HS-27A (cell line): ENCODE results near the gene DOCK2.

ENCODE experiments used
- DNase-seq: peaks from one replicate; pipeline ENCODE4 v3.0.0-alpha.2; 2012; ENCODE audit warnings: low read depth, missing footprints

Gene DOCK2

DNA sequence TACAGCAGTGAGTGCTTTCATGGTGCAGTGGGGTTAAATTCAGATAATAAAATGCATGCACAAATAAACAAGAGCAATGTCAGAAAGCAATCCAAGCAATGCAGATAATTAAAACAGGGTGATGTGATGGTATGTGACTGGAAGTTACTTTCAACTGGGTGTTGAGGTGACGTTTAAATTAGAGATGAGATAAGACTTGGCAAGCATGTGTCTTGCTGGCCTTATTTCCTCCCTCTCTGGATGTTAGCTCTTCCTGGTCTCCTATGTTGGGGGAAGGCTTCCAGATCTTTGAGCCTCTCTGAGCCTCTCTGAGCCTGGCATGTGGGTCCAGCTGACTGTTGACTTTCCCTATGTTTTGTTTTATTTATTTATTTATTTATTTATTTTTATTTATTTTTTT lies 54.4 kb downstream of the DOCK2 start:
- no peak for DNase-seq

DNA sequence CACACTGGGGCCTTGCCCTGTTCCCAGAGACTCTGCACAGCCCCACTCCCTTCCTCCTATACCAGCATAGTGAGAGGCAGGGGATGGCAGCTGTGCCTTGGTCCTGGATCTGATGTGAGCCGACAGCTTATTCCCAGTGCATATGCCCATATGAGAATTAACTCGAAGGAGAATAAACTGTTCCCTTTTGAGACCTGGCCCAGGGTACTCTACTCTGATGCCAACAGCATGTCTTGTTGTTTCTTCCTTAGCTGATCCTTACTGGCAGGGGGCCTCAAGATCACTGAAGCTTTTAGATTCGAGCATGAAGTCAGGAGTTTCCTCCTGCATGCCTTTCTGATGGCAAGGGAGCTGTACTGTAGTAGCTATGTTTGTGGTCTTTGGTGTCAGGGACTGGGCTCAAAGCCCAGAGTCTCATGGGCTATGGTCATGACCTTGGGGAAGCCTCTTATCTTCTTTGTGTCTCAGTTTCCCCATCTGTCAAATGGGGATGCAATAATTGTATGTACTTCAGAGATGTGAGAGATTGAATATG lies 57.1 kb downstream of the DOCK2 start:
- no peak for DNase-seq

DNA sequence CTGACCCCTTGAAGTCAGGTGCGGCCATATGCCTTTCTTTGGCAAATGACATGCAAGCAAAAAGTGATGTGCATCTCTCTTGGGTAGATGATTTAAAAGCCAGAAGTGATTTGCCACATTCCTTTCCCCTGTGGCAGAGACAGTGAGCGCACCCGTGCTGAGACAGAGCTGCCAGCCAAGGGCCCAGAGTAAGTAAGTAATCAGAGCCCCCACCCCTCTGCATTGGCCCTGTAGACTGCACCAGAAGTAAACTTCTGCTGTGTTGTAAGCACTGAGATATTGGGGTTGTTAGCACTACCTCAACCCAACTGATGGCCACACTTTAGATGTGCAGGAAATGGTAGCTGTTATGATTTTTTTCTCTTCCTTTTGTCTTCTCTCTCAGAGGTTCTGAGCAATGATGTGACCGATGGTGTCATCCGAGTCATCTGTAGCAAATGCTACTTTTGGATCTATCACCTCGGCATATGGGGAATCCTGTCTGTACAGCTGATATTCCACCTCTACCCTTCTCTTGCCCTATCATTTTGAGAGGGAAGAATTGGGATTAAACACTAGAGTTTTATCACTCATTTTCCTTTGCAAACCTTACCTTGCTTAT lies 58.0 kb downstream of the DOCK2 start:
- no peak for DNase-seq

DNA sequence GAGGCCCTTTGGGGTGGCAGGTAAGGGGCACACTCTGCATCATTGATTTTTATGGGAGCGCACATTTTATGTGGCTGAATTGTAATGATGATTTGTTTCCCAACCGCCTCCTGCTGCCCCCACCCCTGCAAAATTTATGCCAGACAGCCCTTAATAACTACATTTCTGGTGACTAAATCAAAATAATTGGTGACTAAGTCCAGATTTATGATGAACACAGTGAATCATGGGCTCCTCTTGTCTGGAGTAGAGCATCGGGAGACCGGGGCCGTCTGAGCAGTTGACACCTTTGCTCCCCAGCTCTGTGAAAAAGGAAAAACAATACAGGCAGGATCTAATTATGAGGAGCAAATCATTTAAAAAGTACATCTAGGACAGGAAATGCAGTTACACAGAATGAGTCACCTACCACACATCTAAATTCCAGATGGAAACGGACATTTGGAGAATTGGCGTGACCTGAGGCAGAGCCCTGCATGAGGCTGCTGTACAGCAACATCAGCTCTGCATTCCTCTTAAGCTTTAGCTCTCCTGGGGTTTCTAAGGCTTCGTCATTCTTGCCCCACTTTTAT lies 58.9 kb downstream of the DOCK2 start:
- DNase-seq: peak; percentile 85

DNA sequence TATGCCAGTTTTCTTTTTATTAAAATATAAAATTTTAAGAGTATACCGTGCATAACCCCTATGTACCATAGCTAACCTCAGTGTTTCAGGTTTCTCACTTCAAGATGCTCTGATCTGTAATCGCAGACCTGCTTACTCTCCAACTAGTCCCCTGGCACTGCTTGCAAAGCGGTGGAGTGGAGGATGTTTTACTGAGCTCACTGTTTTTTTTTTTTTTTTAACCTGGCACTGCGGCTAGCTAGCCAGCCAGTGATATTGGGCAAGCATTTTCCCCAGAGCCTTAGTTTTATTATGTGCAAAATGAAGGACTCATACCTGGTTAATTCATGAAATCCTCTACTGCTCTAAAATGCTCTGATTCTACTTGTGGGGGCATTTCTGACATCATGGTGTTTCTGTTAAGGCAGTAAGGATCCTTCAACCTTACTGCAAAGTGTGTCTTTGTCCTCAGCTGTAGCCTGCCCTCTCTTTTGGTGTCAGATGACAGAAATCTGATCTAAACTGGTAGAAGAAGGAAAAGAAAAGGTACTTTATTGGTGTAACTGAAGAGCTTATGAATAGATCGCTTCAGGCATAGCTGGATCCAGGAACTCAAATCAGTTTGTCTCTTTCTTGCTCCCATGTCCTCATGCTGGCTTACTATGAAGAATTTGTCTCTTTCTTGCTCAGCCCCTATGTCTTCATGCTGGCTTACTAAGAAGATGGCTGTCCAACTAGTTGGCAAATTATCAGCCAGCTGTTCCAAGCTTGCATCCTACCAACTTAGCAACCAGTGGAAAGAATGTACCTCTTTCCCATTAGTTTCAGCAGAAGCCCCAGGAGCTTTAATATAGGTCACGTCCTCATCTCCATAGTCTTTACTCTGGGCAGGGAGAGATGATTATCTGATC lies 59.8 kb downstream of the DOCK2 start:
- no peak for DNase-seq

DNA sequence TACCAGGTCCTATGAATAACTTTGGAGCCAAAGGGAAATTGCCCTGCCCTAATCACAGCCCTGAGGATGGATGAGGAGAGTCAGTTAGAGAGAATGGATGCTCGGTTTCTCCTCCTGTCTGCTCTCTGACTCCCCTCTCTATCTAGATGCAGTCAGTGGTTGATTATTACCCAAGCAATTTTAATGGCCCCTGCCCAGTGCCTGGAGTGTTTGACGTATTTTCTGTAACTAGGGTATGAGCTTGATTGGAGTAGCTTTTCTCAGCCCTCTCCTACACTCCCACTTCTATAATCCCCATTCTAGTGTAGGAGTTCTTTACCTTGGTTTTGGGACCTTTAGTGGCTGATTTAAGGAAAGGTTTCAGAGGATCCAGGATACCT lies 60.4 kb downstream of the DOCK2 start:
- DNase-seq: no peak

DNA sequence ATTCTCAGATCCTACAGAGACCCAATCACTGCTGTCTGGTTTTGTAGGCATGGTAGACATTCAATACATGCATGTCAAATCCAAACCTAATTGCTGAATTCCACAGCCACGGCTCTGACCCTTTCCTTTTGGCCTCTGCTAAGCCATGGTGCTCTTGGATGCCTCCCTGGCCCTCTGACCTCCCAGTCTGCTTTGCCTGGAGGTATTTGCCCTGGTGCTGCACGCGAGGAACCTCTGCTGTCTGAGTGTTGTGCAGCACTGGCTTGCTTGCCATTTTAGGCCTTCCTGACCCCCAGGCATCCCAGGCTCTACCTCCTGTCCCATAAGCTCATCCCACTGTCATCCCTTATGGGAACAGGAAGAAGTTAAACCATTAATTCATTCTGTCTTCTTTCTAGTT lies 60.9 kb downstream of the DOCK2 start:
- no peak for DNase-seq

DNA sequence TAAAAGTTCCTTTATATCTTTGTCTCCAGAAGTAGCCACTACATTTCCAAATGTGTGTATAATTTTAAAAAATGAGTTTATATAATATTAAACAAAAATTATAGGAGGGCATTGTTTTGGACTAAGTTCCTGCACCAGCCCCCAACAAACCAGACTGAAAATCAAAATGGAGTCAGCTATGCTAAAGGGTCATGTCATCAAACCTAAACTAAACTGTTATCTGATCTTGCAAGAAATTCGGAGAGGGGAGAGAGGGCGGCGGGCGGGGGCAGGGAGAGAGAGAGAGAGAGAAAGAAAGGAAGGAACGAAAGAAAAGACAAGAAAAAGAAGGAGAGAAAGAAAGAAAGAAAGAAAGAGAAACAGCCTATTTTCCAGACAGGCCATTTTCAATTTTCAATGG lies 63.5 kb downstream of the DOCK2 start:
- no peak for DNase-seq

DNA sequence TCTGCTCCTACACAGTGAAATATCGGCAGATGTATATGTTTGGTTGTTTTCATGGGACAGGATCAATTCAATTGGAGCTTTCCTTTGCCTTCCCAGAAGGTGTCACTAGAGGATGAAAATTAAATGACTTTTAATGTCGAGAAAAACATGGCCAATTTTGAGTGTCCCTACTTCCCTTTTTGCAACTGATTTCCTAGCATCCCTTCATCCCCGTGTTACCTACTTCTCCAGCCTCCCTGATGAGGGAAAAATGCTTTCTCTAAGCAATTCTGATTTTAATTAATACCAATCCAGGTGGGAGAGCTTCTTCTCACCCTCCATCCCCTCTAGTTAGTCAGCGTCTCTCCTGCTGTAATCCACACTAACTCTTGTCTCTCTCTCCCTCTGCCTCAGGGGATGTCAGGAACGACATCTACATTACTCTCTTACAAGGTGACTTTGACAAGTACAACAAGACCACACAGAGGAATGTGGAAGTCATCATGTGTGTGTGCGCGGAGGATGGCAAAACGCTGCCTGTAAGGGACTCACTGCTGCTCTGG lies 64.9 kb downstream of the DOCK2 start:
- no peak for DNase-seq

DNA sequence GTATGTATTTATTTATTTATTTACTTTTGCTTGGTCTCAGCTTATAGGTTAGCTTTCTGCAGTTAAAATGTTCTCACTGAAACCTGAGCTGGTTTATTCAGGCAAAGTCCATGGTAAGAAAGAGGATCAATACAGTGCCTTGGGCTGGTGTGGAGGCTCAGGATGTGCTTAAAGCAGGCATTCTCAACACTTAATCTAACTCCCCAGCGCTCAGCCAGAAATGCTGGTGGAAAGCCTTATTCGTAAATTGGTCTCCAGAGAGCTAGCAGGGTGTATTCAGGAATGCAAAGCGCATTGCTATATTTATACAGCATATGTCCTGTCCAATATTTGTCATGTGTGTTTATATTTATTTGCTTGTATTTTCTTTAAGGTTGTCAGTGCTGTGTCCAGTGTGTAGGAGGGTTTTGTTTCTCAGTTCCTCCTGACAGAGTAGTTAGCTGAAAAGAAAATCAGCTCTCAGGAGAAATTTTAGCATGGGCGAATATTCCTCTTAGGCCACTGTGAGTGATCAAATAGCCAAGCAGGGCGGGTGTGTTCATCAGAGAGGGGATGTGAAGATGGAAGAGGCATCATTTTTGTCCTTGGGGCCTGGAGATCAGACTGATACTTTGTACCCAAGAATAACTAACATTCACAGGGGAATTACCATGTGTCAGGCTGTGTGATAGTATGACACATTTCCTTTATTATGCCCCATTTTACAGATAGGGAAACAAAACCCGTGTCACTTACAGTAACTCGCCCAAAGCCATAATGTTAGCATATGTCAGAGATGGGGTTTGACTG lies 65.8 kb downstream of the DOCK2 start:
- no peak for DNase-seq

DNA sequence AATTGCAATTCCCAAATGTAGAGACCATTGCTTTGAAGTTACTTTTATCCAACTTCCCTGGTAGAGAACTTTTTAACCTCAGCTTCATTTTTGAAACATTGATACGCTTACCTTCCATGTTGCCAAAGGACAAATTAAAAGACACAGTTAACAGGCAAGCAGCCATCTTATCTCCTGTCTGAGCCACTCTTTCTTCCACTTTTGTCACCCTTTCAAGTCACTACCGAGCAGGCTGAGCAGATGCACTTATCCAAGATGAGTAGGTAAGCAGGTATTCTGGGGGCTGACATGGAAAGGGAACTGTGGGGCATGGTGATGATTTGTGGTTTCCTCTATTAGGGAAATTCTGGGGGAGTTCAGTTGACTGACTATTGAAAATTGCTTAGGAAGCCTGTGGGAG lies 66.7 kb downstream of the DOCK2 start:
- no peak for DNase-seq

DNA sequence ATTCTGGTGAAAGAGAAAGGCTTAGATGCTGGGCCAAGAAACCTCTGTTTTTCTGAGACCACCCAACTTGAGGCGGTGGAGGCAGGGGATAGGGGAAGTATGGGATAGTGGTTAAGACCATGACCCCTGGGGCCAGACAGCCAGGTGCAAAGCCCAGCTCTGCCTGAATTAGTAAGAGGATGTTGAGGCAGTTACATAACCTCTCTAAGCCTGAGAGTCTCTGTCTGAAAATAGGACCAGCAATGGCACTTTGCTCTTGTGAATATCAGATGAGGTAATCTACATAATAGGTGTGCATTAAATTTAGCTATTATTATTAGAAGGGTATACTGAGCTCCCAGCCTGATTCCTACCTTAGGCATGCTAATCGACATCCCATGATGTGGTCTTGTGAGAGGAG lies 68.2 kb downstream of the DOCK2 start:
- DNase-seq: no peak

DNA sequence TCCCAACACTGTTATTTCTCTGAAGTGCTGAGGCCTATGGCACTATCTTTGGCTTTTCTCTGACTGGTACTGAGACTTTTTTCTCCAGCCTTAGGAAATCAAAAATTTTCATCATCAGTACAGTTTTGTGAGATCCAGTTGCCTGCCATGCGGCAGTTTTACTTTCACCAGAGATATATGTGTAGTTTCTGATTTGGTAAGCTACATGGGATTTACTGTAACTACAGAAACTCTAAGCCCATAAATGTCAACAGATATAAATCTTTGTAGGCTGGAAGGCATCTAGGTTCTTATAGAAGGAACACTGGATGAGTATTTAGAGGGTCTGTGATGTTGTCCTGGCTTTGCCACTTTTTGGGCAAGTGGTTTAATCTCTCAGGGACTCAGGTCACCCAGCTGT lies 69.0 kb downstream of the DOCK2 start:
- DNase-seq: no peak

DNA sequence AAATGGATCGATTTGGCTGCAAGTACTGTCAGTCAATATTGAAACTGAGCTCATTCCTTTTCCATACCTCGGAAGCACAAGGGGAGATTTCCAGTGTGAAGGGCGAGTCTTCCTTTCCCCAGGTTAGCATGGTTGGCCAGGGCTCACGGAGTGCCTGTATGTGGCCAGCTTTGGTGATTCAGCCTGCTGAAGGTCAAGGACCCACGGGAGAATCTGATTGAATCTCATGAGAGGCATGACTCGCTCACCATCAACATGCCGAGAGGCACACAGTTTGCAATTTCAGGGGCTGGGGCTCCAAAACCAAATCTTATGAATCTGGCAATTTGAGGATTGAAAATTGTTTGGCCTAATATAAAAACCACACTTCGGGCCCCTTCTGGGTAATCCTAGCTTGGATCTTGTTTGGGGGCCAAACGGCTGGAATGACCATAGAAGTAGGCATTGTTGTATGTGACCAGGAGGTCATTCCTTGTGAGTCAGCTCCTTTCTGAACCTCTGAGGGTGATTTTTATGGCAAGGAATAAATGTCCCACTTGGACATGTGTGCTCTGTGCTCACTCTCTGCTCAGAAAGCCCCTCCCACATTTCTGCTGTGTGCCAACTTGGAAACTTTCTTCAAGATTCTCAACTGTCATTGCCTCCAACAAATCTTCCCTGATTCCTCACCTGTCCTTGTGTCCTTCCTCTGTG lies 69.8 kb downstream of the DOCK2 start:
- DNase-seq: peak; percentile 31

DNA sequence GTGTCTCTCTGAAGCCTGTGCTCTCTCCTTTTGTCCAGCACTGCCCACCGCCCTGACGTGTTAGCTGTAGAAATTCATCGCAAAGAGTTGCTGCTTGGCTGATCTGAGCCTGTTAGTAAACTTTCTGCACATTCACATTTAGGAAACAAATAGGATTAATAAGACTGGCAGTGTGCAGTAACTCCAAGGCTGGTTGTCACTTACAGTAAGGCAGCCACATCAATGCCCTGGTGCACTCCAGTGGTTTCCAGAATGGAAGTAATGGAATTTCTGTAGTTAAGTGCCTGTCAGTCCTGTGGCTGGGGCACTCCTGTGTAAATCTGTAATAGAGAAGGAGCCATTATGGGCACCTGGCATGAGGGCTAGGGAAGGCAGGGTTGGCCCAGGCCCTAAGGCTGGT lies 70.6 kb downstream of the DOCK2 start:
- DNase-seq: no peak

DNA sequence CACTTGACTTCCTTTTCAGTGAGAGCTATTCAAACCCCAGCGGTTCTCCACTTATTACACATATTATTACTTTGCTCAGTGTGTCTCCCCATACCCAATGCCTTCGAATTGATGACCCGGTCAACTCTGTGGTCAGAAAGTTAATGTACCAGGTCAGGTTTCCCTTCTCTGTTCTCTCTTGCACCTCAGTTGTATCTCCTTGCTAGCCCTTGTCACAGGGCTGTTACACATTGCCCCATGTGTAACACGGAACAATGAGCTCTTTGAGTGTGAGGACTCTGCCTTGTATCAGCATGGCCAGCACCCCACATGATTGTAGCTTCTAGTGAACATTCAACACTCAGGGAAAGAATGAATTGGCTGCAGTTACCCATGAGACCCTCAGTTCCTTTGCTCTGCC lies 73.6 kb downstream of the DOCK2 start:
- DNase-seq: no peak

DNA sequence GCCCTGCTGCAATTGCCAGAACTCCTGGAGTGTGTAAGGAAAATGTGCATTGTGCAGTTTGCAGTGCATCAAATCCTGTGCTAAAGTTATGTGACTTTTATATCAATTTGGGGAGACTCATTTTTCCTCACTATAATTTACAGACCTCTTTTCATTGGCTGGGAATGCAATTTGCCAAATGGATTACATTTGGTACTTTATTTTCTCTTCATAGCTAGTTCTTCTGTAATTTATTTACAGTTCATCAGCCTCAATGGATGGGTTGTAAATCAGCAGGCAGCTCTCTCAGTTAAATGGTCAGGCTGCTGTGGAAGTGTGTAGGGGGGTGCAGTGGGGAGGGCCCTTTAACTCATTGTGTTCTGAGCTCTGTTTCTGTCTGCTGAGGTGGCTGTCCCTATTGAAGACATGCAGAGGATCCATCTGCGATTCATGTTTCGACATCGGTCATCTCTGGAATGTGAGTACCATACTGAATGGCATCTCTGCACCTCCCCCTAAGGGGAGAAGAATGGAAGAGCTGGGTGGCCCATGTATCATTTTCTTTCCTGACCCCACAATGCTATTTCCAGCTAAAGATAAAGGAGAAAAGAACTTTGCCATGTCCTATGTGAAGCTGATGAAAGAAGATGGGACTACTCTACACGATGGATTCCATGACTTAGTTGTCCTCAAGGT lies 74.6 kb downstream of the DOCK2 start:
- no peak for DNase-seq

DNA sequence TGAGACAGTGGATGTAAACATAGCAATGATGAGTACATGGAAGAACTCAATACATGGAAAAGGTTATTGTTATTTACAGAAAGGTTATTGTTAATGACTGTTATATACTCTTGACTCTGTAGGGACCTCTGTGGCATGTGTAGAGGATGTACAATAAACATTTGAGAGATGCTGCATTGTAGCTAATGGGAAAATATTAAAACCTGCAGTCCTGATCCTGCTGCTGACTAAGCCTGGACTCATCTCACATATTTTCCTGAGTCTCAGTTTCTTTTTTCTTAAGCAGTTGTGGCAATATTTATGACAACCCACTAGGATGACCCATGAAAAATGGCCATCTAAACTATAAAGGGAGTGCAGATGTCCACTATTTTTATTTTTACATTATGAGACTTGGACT lies 75.4 kb downstream of the DOCK2 start:
- DNase-seq: no peak

DNA sequence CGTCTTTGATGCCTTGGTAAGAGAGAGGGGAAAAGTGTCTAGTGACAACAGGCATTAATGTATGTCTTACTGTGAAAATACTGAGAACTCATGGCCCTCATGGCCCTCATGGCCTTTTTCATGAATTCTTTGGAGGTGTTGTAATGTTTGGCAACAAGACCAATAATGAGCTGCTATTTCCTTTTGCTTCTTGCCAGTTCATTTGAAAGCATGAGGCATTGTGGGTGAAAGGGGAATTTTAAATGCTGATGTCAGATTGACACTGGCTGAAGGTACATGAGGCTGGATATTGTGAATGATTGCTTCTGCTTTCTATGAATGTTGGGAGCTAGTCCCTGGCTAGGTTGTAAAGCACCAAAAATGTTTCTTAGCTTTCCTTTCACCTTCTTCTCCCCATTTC lies 79.2 kb downstream of the DOCK2 start:
- DNase-seq: no peak

DNA sequence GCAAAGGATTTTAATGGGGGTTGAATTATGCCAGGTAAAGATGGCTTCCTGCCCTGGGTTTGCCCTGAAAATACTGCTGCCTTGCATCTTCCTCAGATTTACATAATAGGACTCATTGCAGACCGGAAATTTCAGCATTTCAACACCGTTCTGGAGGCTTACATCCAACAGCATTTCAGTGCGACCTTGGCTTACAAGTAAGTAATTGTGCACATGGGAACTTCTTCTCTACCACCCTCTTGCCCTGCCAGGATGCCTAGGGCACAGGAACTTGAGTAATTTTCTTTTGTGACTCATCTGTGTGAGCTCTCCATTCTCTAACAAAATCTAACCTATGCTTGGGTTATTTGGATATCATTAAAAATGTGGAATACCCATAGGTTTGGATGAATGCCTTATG lies 80.2 kb downstream of the DOCK2 start:
- no peak for DNase-seq
